Activated T-cell treated with anti-CD3 and anti-CD28 coated beads for 1 hour (primary cell): ENCODE measurements around the gene SSR1.

Source experiments
- DNase-seq: peaks from one replicate; pipeline ENCODE4 v3.0.0-alpha.2; 2020; ENCODE audit warnings: low read depth

The SSR1 gene

DNA sequence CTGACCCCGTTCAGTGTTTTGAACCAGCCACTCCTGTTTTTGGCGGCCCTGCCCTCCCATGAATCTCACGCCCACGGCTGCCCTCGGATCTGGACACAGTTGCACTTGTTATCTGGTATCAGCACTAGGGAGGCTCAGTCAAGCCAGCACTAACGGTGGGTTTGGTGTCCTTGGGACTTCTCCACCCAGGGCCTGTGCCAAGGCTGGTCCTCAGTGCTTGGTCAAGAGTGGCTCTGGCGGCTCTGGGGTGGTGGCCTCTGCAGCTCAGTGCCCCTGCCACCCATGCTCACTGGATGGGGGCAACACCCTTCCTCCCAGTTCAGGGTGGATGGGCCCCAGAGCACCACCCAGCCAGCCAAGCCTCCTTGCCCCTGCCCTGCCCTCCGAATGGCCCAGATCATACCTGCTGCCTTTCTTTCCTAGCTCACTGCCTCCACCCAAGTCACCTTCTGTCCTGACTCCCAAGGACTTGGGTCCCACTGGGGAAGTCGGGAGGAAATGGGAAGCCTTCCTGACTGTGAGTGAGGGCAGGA lies 54.7 kb downstream of the SSR1 start:
- DNase-seq, result no peak

DNA sequence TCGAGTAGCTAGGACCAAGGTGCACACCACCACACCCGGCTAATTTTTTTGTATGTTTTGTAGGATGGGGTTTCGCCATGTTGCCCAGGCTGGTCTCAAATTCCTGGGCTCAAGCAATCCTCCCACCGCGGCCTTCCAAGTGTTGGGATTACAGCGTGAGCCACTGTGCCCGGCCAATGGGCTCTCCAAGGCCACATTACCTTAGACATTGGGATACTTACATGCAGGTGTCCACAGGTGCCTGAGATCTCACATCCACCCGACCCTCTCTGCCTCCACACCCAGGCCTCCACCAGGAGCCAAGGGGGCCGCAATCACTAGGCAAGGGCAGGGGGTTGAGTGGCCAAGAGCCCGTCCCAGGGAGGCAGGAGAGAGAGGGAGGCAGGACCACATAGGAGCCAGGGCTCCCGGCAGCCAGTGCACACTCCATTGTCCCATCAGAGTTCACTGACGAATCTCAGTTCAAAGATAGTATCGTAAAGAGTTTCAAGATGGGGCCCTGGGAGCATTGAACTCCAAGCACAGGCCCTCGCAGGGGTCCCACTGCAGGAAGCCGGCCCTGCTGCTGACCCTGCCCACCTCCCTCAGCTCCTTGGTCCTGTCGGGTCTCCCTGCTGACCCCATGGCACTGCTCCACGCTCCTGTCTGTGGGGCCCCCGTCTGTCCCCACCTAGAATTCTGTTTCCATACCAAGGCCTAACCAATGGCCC lies 55.3 kb downstream of the SSR1 start:
- no peak for DNase-seq

DNA sequence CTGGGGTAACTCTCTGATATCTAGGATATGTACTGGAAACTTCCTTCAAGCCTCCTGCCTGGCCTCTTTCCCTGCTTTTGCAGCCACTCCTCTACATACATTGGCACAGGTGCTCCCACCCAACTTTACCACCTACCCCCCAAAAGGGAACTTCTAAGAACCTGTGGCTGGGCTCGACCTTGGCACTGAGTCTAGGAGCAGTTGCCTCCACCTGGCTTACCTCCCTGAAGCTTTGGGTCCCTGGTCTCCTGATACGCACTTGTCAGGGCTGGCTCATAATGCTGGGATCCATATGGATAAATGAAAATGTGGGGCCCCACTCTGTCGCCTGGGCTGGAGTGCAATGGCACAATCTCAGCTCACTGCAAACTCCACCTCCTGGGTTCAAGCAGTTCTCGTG lies 56.2 kb downstream of the SSR1 start:
- no peak for DNase-seq

DNA sequence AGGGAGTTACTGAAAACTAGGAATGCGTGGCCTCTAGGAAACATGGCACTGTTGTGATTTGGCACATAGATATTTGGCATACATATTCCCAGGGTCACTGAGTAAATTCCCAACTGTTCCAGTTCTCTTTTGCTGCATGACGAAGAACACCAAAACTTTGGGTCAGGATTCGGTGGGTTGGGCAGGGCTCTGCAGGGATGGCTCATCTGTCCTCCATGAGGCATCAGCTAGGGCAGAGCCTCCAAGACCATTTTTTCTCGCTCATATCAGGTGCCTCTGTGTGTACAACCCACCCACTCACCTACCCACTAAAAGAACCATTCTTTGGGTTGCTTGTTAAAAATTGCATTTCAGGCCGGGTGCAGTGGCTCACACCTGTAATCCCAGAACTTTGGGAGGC lies 57.1 kb downstream of the SSR1 start:
- DNase-seq, result no peak

DNA sequence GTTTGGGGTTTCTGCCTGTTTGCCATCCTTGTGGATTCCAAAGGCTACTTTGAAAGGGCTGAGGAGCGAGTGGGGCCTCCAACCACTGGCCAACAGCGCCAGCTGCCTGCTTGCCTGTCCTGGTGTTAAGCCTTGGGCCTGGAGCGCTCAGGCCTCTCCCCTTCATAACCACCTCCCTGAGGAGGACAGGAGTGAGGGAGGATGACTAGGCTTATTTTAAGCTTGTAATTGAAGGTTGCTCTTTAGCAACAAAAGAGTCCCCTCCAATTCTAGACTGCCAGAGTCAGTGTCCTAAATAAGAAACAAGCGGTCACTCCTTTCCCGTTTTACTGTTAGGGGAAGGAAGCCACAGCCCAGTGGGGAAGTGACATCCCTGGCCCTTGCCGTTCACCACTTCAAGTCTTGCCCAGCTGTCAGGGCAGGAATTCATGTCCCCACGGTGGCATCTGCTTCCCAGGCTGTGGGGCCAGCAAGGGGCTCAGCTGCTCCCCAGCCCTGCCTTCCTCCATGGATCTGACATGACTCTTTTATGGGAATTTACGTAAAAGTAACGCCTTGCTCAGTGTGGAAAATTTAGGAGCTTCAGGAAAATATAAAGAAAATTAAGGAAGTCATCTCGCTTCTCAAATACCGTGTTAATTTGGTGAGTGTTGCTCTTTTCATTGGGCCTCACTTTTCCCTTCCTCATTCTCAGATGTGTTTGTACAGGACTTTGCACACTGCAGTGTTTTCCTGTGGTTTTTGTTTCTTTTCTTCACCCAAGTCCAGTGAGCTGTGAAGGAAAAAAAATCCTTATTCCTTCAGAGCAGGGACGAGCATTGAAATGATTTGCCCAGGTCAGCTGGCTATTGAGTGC lies 57.8 kb downstream of the SSR1 start:
- no peak for DNase-seq

DNA sequence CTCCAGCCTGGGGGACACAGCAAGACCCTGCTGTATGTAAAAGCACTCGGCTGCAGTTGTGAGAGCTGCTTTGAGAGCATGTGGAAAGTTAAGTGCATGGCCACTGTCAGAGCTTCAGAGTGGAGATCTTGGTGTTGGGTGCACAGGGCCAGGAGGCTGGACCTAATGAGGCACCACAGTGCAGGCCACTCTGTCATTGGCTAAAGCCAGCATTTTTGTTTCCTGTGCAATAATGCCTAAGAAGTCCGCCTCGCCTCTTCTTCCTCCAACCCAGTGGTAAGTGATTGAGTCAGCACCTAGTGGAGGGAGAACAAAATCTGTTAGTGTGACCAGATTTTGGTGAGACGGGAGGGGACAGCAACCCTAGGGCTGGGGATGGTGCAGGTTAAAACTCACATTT lies 60.6 kb downstream of the SSR1 start:
- no peak for DNase-seq

DNA sequence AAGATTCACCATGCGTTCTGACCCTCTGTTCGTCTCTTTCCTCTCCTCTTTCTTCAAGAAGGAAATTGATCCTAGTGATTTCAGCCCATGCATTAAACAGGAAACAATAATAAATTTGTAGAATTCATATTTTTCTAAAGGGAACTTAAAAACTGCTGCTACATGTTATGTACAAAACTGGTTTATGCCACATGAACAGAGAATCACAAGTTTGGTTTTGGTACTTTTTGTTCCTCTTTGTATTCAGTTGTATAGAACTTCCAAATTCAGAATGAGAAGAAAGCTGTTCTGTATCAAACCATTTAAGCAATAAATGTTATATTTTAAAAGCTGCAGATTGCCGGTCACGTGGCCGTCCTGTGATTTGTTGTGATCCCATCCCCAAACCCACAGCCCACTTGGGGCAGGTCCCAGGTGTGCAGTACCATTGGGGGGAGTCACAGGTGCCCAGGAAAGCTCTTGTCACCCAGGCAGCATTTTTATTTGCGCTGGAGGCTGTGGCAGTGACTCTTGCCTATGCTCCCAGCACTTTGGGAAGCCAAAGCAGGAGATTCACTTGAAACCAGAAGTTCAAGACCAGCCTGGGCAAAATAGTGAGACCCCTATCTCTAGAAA lies 61.2 kb downstream of the SSR1 start:
- DNase-seq, result no peak

DNA sequence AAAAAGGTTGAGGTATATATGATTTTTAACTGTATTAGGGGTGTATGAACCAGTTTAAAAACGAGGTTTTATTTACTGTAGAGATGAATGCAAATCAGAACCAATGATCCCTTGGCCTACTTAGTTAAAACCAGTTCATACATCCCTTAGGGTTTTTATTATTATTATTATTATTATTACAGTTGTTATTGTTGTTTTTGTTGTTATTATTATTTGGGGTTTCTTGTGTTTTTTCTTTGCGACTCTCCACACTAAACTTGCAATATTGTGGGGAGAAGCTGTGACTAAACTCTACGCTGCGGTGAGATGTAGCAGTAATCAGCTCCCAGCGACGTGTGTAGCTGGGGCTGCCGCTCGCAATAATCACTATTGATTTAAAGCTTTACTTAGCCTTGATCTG lies 62.2 kb downstream of the SSR1 start:
- no peak for DNase-seq

DNA sequence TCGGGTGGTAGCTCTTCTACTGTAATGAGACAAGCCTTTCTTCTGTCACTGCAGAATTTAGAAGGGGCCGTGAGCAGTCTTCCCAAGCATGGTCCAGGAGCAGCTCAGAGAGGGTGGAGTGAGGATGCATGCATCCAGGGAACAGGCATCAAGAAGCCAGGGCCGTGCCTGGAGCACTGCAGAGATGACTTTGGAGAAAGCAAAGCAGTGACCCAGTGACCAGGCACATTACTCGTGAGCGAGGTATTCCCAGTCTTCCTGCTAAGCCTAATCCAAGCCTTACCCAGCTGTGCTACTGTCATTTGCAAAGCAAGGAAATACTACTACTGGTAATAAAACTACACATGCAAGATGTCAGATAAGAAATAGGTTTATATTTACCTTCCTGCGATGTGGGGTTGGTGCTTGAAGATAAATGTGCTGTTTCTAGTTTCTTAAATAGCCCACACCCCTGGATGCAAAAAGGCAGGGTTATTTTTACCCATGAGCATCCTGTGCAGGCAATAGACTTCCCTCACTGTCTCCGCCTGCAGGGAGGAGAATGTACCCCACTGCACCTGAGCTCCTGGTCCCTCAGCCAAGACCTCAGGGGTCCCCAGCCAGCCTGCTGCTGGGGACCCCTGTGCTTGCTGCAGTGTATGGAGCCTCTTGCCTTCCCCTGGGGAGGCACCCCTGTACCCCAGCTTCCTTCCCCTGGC lies 62.9 kb downstream of the SSR1 start:
- DNase-seq, result no peak

DNA sequence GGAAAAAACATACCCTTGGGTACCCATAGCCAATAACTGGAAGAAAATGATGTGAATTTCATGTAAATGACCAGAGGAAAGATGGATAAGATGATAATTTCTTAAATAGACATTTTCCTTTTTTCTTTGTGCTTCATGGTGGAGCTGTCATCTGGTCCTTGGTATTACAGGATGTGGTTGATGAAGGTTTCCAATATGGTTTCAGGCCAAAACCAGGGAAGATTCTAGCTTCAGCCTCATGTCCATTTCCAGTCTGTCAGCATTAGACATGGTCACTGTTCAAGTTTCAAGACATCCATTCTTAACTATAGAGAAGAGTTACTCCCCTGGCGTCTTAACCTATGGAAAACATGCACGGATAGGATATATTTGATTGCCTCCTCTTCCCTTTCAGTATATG lies 63.6 kb downstream of the SSR1 start:
- no peak for DNase-seq

DNA sequence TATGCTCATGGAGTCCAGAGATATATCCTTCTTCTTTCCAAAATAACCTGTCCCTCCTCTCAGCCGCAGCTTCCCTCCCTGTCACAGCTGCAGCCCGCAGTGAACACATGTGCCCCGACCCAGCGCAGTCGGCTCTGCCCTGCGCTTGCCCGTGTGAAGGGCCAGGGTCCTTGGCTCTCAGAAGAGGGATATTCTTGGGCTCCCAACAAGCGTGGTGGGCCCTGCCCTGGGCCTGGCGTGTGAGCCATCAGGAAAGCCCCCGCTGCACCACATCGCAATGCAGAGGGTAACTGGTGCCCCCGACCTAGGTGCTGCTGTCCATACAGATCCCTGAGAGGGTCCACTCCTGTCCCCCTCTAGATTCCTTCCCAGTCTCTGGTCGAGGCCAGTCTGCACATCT lies 65.2 kb downstream of the SSR1 start:
- no peak for DNase-seq

DNA sequence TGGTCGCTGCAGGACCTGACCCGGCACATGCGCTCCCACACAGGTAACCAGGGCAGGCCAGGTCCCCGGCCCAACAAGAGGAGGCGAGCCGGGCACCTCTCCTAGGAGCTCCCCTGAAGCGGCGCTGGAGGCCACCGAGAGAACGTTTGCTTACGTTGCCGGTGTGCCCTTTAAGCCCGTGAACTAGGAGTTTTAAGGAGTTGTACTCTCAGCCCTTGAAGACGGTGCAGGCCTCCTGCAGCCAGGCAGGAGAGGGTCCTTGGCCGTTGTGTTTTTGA lies 65.9 kb downstream of the SSR1 start:
- DNase-seq, result no peak

DNA sequence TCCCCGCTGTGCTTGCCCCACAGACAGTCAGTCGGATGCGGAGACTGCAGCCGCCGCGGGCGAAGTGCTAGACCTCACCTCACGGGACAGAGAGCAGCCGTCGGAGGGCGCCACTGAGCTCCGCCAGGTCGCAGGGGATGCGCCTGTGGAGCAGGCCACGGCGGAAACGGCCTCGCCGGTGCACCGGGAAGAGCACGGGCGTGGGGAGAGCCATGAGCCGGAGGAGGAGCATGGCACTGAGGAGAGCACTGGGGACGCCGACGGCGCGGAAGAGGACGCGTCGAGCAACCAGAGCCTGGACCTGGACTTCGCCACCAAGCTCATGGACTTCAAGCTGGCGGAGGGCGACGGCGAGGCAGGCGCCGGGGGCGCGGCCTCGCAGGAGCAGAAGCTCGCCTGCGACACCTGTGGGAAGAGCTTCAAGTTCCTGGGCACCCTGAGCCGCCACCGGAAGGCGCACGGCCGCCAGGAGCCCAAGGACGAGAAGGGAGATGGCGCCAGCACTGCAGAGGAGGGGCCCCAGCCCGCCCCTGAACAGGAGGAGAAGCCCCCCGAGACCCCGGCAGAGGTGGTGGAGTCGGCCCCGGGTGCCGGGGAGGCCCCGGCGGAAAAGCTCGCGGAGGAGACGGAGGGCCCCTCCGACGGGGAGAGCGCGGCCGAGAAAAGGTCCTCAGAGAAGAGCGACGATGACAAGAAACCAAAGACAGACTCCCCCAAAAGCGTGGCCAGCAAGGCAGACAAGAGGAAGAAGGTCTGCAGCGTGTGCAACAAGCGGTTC lies 66.4 kb downstream of the SSR1 start:
- DNase-seq, result no peak

DNA sequence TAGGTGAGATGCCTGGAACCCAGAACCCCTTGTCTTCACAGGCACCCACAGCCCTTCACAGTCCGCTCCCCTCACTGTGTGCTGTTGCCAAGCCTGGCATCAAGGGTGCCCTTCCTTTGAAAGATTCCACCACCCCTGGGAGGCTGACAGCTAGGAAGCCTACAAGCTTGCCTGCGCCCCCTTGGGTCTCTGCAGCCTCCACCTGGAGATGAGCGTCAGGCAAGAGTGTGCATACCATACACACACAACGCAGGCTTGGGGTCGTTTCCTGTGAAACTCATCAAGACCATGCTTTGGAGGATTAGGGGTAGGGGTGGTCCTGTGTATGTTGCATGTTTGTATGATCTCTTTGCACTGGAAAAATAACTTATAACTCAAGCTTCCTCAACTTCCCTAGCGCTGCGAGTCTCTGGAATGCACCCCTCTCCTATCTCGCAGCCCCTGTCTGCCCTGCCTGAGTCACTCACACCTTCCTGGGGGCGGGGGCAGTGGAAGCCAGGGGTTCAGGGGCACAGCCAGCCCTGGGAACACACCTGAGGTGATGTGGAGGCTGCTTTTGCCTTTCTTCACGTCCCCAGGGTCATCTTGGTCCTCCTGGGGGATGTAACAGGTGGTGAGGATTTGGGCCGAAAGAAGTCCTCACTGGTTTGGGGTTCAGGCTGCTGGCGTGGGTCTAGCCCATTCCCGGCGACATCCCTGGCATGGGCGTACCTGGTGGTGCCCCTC lies 67.2 kb downstream of the SSR1 start:
- no peak for DNase-seq

DNA sequence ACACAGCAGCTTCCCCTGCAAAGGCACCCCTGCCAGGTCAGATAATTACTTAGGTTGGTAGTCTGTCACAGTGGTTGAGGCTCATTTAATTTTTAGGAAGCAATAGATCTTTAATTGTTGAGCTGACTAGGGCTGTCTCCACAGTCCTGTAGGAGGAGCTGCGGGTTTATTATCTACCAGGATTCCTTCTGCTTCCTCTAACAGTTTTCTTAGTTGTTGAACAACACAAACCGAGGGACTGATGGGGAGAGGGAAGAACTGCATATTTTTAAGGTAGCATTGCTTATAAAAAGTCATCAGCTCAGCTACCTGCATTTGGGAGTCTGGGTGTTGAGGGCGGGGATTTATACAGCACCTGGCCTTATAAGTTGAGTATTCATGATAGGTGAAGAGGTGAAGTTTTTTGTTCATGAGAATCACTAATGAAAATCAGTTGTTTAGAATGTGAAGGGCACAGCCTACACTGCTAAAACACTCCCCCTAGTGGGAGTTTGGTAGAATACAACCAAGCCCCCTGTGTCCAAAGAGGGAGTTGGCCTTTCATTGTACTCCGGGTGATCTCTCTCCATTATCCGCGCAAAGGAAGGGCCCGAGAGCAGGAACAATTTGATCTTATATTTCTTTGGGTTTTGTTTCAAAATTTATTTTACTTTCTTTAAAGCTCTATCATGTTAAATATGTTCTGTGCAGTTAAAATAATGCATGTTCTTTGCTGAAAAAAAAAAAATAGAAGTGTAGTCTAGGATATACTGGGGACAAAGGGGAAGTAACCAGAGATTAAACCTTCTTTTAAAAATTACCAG lies 69.6 kb downstream of the SSR1 start:
- DNase-seq, result peak; percentile 11

DNA sequence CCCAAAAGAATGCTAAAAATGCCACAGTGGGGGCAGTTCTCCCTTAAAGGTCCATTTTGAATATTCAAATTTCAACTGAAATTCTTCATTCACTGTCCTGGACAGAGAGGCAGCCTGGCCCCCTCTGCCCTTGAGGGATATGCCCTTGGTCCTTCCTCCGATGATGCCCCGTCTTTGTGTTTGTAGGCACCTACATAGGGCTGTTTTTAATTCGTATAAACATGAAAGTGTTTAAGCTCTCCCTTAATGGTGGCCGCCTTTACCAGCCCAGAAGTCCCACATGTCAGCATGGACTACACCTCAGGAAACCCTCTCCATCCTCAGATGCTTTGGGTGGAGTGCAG lies 70.2 kb downstream of the SSR1 start:
- DNase-seq, result no peak

DNA sequence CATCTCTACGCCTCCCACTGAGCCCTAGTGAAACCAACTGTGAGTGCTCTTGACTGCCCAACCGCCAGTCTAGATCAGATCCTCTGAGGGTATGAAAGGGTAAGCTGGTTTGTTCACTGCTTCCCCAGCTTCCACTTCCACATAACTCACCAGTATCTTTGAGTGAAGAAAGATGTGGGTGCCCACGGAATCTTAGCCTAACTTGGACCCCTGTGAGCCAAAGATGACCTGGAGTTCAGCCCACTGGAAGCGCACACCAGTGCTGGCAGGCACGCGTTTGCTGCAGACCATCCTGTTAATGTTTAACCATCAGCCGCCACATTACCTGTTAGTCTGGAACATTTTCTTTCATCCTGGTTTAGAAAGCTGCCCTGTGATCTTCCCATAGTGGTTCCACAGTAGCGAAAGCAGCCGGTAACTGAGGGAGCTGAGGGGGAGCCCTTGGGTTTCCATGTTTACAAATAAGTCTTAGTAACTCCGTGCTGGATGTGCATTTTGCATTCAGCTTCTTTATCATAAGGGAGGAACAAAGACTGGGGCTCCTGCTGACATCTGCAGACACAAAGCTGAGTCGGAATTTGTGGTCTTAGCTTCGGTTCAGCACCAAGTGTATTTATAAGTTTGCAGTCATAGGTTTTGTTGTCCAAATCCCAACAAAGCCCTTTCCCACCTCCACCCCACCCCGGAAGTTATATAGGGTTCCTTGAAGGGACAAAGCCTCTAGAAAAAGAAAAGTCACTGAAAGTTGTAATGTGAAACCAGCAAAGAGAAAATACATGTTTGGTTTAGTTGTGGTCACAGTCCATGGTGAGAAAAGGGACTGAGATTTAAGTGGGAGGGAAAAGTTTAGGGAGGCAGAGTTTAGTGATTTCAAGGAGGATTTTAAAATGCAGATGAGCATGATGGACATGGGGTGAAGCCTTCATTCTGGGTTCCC lies 71.0 kb downstream of the SSR1 start:
- no peak for DNase-seq

DNA sequence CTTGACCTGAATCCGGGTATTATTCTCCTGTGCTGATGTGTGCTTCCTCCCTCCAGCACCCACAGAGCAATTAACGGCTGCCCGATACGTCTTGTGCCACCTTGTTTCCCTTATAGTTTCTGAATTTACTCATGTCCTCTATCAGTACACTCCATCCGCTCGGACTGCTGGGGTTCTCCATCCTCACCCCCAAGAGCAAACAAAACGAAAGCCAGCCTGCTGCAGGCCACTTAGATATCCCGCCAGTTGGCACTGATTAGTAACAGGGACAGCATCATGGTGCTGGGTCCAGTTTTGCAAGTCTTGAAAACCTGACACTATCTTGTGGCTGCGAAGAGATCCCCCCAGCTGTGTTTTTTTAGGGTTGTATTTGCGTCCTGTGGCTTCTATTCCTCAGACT lies 71.8 kb downstream of the SSR1 start:
- no peak for DNase-seq

DNA sequence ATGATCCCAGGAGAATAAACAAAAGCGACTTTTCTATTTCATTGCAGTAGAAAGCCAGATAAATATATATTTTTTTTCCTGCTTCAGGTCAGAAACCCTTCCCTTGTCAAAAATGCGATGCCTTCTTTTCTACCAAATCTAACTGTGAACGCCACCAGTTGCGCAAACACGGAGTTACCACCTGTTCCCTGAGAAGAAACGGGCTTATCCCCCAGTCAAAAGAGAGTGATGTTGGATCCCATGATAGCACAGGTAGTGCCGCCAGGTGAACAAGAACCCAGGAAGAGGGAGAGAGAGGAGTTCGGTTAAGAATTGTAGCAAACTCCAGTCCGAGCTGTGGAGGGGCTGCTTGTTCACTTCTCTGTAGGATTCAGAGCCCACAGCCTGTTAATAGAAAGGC lies 72.6 kb downstream of the SSR1 start:
- no peak for DNase-seq
